HG02798 (cell line): Measurements from ENCODE around the gene CHID1.

ENCODE experiments used
- ATAC-seq: cut with Tn5 transposase; IDR thresholded peaks from one replicate; pipeline ENCODE4 v1.9.1; 2021; ENCODE audit warnings: mild to moderate bottlenecking; ENCODE audit not compliant: unreplicated experiment, poor library complexity

CHID1 gene

GRCh38 chr11:839280-839623, 71.4 kb downstream of the CHID1 start:
- ATAC-seq, result no peak

- ATAC-seq, result no peak
Observed at GRCh38 chr11:838441-839279, 72.0 kb downstream of the CHID1 start.

- ATAC-seq, result no peak
Observed at GRCh38 chr11:837990-838307, 72.7 kb downstream of the CHID1 start.

GRCh38 chr11:837189-837989, 73.2 kb downstream of the CHID1 start:
- no peak for ATAC-seq

DNA sequence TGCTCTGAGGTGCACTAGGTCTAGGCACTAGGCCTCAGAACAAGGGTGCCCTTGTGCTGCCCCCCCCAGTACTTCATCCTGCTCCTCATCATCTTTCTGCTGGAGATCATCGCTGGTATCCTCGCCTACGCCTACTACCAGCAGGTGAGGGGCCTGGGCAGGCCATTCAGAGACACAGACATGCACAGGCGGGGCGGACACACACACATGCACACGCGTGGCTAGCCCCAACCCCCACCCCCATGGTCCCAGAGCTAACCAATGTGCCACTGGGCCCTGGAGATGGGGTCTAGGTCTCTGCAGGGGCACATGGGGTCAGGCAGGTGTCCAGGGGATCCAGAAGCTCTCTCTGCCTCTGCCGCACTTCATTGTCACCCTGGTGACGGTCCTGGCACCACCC, 73.9 kb downstream of the CHID1 start:
- no peak for ATAC-seq

- no peak for ATAC-seq
Observed at GRCh38 chr11:836274-836673, 74.3 kb downstream of the CHID1 start.

DNA sequence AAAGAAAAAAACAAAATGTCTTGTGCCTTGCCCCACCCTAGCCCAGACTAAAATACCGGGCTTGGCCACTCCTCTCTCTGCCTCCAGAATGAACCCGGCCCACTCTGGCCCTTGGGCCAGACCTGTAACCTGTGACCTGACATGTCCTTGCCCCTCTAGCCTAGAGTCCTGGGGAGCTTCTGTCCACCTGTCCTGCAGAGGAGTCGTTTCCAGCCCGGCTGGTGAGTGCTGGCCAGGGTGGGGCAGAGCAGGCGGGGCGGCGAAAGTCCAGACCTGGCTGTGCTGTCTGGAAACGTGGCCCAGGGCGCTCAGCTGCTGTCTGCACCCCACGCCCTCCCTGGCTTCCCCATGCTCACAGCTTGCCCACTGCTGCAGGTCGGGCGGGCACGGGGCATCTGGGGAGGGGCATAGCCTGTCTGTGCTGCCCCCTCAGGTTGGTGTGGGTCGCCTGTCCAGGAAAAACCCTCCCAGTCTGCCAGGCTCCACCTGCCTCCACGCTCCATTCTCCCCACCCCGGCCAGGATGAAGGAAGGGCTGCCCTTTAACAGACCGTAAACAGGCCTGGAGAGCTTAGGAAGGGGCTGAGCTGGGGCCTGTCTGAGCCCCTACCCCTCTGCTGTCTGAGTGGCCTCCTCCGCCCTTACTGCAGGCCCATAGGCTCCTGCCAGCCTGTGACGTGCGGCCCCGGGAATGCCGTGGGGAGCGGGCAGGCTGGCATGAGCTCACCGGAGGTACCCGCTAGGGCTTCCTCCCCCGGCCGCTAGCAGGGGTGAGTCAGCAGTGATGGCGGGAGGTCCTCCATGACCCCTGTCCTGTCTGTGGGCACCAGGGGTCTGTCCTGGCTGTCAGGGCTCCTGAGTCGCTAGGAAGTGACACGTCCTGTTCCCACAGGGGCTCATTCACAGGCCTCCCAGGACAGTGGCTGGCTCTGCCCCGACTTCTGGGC, 76.0 kb downstream of the CHID1 start:
- ATAC-seq, result no peak

GRCh38 chr11:833849-834311, 76.7 kb downstream of the CHID1 start:
- ATAC-seq, result no peak

GRCh38 chr11:833114-833791, 77.4 kb downstream of the CHID1 start:
- peak; percentile 9 for ATAC-seq

GRCh38 chr11:832529-833113, 78.0 kb downstream of the CHID1 start, which contains the start of gene CD151:
TSS of gene CD151 (plus strand) at chr11:832952. CDS start at chr11:836070, 3,118 bp downstream.
- ATAC-seq, result peak; percentile 58

DNA sequence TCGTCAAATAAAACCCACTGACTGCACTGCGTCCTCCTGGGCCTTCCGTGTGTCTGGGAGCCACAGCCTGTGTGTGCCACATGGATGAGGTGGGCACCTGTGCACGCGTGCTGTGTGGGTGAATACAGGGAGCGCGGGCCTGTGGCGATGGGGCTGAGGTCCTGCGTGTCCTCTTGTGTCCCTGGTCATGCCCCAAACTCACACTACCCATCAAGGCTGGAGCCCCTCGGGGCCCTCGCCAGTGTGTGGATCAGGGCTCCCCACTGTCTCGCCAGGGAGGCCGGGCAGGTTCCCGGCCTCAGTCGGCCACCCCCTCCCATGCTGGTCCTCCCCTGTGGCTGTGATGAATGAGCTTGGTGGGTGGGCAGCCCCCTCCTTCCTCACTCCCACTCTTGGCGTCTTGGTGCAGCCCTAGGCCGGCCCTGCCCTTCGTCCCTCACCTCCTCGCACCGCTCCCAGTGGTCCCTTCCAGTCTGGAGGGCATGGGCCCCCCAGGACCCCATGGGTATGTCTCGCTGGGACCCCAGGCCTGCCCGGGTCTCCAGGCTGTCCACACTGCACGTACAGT, 78.6 kb downstream of the CHID1 start:
- ATAC-seq, result no peak

DNA sequence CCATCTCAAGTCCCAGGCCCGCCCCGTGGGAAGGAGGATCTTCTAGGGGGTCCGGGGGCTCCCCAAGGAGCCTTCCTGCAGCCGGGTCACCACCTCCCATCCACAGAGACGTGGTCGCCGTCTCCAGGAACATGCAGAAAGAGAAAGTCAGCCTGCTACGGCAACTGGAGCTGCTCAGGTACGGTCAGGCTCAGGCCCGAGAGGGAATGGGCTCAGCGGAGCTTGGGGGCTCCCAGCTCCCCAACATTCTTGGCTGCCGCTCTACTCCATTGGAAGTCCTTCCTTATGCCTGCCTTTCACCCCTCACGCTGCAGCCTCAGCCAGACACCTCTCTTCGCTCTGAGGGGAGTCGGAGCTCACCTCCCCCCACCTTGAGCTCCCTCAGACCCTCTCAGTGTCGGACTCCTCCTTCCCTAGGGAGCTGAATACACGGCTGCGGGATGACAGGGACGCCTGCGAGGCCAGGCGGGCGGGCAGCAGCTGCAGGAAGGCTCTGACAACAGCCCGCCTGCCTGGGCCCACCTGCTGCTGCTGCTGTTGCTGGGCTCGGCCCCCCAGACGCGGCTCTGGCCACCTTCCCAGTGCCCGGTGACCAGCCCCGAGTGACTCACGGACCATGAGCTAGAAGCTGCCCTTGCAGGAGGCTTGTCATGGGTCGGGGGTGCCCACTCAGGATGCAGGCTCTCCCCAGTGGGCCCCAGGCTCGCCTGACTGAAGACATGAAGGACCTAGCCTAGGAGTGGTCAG, 79.3 kb downstream of the CHID1 start:
- no peak for ATAC-seq

- no peak for ATAC-seq
Observed at GRCh38 chr11:830295-831117, 80.1 kb downstream of the CHID1 start.

GRCh38 chr11:829847-830294, 80.7 kb downstream of the CHID1 start:
- no peak for ATAC-seq

DNA sequence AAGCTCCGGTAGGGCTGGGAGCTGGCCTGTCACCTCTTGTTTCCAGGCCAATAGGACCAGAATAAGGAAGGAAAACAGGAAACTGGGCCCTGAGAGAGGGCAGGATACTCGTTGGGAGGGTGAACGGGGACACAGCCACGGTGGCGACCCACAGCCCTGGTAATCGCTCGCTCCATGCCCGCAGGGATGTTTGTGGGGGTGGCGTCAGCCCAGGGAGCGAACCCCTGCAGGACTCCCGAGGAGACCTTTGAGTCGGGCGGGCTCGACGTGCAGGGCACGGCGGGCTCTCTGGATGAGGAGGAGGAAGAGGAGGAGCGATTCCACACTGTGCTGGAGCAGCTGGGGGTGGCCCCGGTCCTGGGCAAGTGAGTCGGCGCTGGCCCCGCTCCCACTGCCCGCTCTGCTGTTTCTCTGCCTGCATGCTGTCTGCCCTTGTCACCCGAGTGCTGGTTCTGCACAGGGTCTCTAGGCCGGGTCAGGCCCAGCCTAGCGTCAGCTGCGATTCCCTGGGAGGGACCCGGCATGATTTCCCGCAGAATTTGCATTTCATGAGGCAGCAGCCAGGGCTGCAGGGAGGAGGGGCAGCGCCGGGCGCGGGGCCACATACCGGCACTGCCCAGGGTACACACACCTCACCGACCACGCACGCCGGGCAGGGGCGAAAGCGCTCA, 81.3 kb downstream of the CHID1 start:
- no peak for ATAC-seq

GRCh38 chr11:828506-829175, 82.0 kb downstream of the CHID1 start:
- ATAC-seq, result no peak

DNA sequence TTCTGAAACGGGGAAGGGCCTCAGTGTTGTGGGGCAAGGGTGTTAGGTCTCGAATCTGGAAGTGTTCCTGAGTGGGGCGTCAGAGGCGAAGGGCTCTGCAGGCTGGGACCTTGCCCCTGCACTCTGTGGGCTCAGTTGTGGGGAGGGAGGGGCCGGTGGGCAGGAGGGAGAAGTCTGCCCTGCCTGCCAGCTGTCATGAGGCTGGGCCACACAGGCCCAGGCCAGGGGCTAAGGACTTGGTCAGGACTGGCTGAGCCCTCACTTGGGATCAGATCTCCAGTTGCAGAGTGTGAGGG, 82.8 kb downstream of the CHID1 start, which contains the start of gene CRACR2B:
Gene CRACR2B (plus strand): TSS at position 23 of the 296 bp plus-strand sequence. CDS start 689 bp downstream, outside the sequence.
- ATAC-seq, result no peak
